DMS 273 treated with DMSO at 0.1 percent for 48 hours (cell line): ENCODE results near the gene MID1.
A peak's percentile ranks its signal among the peaks of the same experiment; 100 is the strongest.
"Not testable (repeated sequence)": the region's sequence is repeated elsewhere in the genome, so short reads cannot be mapped to it uniquely, and the experiment has no call there.

Experiments
- DNase-seq: peaks from one replicate; lab custom pipeline; 2025; lab: John Stamatoyannopoulos, UW

Gene MID1

DNA sequence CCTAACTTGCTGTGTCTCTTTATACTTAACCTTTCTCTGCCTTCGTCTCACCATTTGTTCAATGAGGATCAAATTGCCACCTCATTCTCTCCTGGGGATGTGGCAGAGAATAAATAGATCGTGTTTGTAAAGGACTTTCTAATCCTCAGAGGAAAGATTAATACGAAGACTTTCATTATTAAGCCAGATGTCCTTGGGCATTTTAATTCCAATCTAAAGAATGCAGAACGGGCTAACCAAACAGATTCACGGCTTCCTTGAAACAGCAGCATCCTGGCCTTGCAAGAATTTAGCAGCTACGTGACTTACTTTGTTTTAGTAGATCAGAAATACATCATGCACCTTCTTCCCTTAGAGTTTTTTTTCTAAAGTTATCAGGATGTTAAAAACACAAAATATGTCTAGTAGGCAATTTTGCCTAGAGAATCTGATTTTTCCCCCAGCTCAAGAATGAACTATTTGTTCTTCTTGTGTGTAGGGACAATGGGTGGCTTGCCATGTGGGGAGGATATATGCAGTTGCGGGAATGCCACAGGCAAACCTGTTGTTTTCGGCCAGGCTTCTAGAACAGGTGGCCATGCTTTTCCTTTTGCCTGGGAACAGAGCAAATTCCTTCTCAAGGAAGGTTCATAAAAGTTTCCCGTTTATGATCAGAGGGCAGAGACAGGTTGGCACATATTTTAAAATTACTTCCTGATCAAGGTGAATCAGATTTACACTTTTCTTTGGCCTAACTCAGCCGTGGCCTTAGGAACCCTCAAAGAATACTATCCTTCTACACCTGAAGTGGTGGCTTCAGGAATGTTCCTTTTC lies 3.0 kb downstream of the MID1 start:
- no peak for DNase-seq

DNA sequence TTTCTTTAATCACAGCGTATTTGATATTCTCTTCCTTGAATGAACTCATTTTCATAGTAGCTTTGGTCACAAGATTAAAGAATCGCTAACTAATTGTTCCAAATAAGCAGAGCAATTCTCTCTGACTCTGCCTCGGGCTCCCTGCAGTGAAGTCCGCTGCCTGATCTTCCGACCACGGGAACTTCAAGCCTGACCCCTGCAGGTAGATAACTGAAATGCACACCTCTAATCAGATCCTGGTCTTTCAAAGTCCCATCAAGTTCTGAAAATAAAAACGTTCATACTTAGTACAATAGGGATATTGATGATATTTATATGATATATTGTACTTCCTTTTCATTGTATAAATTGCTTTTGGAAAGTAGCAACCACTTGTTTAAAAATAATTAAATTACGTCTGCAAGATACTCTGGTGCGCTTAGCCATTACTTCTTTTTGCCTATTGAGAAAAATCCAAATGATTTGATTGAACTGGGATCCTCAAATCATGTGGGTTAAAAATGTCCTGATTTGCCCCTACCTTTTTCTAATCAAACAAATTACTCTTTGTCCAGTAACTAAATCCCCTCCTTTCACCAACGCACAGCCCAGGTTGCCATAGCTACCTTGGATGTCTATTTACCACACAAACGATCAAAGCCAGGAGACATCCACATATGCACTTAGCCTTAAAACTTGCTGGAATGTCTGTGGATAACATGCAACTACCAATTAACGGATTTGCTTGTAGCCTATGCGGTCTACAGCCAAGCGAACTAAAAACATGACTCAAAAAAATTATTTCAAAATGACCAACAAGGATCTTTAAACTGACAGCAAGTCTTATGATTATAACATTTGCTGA lies 4.2 kb downstream of the MID1 start:
- DNase-seq: peak; percentile 45

DNA sequence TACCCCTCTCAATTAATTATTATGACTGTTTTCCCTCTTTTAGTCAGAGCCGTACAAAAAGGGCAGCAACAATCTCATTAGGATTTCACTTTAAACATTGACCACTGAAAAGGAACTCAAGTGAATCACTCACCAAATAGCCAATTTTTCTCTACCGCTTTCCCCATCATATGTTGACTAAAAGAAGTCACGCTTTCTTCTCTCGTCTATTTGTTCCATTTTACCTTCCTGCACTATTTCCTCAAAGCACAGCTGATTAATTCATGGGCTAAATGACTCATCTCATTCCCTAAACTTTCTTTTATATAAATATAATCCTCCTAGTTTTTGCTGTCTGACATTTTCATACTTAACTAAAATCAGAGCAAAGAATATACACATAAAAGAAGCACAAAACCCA lies 8.2 kb downstream of the MID1 start:
- no peak for DNase-seq

DNA sequence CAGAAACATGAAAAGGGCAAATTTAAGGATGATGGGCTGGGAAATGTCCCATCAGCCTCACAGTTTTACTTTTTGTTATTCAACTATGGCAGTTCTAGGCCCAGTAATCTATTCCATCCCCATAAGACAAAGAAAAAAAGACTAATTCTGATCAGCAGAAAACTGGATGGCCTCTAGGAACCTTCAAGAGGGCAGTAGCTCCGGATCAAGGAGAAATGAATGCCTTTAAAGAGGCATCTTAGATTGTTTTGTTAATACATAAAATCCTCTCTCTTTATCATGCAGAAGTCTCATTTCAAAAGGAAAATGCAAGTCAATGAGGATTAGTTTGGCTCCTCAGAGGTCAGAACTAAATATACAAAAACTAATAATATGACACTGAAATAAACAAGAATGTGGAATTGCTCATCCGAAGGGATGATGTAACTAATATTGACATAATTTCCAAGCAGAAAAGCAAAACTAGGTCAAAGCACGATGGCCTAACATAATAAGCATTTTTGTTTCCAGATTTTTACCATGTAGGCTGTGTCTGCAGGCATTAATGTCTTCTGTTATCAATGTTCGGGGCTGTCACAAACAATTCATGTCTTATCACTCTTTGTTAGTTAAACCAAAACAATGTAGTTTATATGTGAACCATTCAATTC lies 8.8 kb downstream of the MID1 start:
- no peak for DNase-seq

DNA sequence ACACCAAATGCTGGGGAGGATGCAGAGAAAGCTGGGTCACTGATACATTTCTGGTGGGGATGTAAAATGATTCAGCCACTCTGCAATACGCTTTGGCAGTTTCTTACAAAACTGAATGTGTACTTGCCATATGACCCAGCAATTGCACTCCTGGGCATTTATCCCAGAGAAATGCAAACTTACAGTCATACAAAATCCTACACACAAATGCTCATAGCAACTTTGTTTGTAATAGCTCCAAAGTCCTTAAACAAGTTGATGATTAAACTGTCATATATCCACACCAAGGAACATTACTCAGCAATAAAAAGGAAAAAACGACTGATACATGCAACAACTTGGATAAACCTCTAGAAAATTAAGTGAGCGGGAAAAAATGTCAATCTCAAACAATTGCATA lies 12.3 kb downstream of the MID1 start:
- no peak for DNase-seq

DNA sequence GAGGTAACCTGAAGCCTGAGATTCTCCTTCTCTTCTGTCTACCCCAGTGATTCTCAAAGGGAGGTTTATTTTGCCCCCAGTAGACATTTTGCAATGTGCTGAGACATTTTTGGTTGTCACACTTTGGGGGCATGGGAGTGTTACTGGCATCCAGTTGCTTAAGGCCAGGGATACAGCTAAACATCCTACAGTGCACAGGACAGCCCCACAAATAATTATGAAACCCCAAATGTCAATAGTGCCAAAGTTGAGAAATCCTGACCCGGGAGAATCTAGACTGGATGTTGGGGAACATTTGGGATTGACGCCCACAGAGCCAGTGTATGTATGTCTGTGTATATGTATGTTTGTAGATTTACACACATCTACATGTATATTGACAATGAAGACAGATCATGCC lies 13.2 kb downstream of the MID1 start:
- DNase-seq: no peak

DNA sequence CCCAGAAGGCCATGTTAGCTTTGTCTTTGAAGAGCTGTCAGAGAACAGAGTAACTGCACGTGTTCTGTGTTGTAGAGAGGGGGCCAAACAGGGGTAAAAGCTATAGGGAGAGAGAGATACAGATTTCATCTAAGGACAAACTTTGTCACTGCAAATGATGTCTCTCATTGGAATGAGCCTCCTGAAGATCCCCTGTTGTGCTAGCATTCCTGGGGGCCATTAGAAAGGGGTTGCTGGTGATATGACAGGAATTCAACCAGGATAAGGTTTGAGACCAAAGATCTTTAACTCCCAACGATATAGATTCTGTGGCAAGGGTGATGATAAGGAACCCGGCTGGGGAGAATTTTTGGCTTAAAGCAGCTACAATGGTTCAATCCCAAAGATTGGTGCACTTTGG lies 16.8 kb downstream of the MID1 start:
- no peak for DNase-seq

DNA sequence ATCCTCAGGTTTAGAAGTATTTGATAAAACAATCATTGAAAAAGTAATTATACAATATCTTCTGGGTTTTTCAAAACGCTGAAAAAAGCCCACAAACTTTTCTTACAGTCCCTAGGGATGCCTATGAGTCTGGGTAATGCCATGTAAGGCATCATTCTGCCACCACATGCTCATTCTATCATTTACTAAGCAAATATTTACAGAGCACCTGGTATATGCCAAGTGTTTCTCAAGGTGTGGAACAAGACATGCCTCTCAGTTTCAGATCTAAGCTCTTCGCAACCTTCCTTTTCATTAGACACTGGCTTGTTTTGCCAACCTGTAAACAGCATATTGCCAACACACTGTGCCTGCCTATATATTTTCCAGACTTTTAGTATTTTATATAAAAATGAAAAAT lies 17.7 kb downstream of the MID1 start:
- DNase-seq: no peak

DNA sequence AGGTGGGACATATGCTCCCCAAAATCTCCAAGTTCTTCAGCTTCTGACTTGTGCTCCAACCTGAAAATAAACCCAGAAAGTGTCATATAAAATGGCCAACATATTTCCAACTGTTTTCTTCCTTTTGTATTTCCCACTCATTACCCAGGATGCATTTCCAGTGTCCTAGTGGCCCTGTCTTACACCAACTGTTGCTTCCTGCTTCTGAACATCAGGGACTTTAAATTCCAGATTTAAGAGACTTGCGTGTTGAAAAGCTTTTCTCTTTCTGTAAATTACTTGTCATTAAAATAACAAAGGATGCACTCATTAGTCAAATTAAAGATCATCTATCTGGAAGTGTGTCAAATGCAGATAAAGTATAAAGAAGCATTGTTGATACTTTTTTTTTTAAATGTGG lies 19.9 kb downstream of the MID1 start:
- DNase-seq: no peak

DNA sequence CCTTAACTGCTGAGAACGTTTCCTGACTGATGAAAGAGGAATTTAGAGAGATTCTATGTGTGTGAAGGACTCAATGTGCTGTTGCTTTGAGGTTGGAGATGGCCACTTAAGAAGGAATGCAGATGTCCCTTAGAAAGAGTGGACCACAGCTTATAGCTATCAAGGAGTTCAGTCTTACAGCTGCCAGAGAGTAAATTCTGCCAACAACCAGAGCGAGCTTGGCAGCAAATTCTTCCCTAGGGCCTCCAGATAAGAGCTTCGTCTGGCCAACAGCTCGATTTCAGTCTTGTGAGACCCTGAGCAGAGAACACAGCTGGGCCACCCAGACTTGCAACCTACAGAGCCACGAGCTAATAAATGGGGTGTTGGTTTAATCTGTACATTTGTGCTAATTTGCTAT lies 21.8 kb downstream of the MID1 start:
- DNase-seq: no peak

DNA sequence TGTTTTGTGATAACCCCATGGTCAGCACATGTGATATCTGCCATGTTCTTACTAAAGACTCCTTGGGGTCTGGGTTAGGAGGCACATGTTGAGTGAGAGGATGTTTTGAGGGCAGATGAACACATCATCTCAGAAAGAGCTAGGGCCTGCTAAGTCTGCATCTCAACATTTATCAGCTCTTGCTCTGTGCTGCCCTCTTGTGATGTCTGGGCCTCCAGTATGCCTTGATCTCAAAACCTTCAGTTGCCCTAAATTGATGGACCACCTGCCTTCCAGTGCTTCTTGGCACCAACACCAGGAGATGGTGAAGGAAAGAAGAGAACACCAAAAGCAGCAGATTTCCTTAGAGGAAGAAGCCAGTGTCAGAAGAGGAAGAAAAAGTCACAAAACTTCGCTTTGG lies 22.5 kb downstream of the MID1 start:
- no peak for DNase-seq

DNA sequence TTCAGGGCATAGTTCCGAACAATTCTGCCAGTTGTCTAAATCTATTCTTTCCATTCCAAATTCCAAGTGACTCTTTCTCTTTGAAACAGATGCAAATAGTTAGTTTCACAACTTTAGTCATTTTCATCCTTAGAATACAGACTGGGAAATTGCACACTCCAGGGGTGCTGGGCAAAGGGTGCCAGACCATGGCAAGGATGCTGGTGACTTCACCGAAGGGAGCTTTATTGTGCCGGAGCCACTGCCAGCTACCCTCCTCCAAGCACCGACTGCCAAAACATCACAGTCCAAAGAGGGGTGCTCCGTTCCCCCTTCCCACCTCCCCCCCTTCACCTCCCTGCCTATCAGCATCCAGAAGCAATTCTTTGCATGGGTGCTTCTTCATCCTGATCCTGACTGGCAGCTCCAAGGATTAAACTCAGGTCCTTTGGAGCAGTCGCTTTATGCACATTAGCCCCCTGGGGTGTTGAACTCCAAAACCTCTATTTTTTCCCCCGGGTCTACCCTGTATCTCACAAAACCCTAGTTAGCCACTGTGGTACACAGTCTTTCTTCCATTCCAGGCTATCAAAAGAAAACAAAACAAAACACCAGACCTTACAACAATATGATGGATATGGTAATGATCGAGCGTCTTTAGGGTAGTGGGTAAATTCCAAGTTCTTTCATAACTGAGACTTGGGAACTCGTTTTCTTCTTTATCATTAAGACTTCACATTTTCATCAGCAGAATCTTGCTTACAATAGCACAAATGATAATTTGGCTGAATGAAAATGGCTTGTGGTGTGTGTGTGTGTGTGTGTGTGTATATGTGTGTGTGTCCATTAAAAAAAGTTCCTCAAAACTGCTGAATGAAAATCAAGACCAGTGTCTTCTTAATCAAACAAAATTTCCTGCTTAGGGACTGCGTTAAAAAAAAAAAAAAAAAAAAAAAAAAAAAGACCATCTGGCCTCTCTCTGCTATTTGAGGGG lies 28.7 kb downstream of the MID1 start:
- no peak for DNase-seq

DNA sequence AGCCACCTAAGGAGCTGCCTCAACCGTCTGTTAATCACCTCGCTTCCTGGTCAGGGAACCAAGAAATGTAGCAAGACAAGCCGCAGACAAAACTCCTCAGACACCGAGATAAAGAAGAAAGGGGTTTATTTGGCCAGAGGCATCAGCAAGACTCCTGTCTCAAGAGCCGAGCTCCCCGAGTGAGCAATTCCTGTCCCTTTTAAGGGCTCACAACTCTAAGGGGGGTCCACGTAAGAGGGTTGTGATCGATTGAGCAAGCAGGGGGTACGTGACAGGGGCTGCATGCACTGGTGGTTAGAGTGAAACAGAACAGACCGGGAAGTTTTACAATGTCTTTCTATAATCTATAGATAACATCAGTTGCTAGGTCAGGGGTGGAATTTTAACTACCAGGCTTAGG lies 30.6 kb downstream of the MID1 start:
- not testable (repeated sequence) for DNase-seq

DNA sequence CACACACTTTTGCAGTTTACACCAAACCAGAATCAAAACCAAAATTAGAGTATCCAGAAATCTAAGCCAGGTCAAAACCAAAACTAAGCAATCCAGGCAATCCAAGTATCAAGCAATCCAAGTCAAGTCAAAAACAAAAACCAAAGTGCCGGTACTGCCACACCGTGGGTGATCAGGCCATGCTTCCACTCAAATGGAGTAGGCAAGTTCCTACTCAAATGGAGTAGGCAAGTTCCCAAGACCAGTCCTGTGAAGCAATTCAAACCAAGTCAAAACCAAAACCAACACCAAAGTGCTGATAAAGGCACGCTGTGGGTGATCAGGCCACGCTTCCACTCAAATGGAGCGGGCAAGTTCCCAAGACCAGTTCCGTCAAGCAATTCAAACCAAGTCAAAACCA lies 31.3 kb downstream of the MID1 start:
- DNase-seq: no peak

DNA sequence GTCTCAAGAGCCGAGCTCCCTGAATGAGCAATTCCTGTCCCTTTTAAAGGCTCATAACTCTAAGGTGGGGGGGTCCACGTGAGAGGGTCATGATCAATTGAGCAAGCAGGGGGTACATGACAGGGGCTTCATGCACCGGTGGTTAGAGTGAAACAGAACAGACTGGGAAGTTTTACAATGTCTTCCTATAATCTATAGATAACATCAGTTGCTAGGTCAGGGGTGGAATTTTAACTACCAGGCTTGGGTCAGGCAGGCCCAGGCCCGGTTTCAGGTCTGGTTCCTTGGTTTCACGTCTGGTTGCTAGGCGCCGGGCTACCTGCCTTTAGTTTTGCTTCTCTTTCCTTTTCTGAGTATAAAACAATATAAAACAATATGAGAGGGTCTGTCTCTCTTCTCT lies 35.5 kb downstream of the MID1 start:
- not testable (repeated sequence) for DNase-seq

DNA sequence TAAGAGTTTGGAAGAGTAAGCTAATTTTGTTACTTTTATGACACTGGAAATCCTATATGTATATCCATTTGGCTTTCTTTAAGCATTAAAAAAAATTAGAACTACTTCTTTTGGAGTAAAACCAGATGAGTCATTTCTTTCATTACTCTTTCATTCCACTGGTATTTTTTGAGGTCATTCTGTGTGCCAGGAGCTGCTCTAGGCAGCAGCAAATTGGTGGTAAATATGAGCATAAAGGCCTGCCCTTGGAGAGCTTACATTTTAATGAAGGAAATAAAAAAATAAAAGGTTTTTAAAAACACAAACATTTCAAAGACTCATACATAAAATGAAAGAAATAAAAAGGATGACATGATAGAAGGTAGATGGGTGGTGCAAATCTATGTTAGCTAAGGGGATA lies 37.4 kb downstream of the MID1 start:
- DNase-seq: no peak

DNA sequence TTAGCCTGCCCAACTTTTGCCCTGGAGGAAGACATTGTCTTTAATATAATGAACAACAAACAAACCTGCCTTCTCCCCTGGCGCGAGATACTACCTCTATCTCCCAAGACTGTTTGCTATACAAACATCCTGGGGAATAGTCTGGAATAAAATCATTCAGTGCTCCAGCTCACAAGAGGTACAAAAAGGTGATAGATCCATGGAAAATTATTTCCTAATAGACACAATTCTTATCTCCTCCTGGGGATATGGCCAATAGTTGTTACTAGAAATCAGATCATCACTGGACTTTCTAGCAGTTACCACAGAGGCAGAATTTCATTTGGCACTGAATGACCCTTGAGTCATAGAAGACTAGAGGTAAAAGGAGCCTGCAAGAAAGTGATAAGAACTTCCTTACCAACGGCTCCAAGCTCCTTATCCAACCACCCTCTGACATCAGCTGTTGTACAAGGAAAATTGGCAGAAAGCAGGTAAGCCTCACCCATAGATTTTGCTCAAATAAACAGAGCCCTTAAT lies 38.1 kb downstream of the MID1 start:
- no peak for DNase-seq

DNA sequence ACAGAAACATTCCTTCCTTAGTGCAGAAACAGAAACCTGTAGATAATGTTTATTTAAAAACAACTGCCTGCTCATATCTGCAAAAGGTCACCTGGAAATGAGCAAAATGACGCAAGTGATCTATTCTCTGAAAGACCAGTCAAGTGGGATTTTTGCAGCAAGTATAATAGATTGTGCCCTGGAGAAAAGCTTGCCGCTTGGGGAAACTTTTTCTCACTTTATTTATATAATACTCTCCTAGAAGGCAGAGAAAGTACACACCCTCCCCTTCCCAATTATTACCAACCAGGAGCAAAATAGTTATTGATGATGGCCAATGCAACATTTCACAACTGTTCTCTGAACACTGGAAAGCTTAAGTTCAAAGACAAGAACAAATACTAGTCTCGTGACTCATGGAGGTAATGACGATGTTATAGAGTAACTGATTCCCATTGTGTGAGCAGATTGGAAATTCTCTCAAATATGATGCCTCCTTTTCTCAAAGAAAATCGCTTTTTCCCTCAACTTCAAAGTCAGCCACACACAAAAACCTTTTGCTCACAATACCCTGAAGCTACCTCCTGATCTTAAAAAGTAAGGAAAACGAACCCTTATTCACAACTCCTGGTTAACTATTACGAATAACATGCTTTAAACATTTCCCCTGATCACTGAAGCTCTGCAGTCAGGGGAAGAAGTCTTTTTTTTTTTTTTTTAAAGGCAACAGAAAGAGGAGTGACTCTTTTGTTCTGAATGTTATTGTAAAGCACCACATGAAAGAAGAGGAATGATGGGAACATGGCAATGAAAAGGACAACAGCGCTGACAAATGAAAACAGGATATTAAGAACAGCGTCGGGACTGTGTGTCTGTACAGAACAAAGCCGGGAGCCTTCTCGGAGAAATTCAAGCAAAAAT lies 41.0 kb downstream of the MID1 start:
- DNase-seq: no peak

DNA sequence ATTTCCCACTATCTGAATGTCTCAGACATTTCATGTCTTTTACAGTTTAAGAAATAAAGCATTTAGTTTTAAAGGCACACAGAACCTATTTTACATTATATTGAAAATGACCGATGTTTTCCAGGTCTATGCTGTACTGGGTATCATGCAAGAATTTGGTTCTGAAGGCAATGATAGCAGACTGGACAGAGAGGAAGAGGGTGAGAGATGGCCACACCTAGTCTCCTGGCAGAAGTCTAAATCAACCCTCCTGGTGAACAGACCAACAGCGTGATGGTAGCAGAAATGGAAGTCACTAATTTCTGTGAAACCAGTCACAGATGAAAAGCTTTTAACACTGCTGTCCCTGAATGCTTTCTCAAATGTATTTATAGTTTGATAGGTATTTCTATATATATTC lies 41.9 kb downstream of the MID1 start:
- no peak for DNase-seq

DNA sequence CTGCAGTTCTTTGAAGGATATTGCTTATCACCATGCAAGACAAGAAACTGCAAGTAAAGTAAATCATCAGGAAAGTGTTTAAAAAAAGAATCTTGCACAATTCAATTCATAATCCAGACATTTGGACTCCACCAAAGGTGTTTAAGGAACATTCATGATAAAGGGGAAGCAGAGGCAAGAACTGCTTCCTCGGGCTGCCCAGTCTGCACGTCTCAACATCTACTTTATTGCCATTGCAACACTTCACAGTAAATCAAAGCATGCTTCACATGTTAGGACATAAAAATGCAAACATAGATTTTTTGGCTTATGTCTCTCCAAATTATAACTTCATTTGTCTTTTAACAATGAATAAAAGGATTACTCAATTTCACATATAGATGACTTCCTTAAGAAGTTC lies 42.5 kb downstream of the MID1 start:
- no peak for DNase-seq
